HG03442 (cell line): ENCODE data around the gene NCR2.

ENCODE experiments used
- ATAC-seq: cut with Tn5 transposase; IDR thresholded peaks from one replicate; pipeline ENCODE4 v1.9.1; 2021; ENCODE audit warnings: mild to moderate bottlenecking, moderate library complexity; ENCODE audit not compliant: unreplicated experiment

Gene NCR2

GRCh38 chr6:41356825-41357224, 21.4 kb downstream of the NCR2 start:
- no peak for ATAC-seq

DNA sequence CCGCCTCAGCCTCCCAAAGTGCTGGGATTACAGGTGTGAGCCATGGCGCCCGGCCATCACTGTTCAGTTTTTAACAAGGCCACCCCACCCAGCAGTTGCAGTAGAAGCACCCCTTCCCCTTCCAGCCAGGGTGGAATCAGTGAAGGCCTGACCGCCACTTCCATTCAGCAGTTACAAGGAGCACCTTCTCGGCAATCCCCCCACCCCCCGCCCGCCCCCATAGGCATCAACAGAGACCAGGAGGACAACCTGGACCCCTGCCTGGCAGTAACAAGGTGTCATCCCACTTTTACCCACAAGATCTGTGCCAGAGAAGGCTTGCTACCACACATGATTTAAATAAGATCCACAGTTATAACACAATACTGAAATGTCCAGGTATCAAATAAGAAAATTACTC, 23.1 kb downstream of the NCR2 start:
- ATAC-seq: no peak

GRCh38 chr6:41359617-41360313, 24.4 kb downstream of the NCR2 start:
- ATAC-seq: no peak

- ATAC-seq: no peak
Observed at GRCh38 chr6:41360314-41360685, 24.9 kb downstream of the NCR2 start.

- no peak for ATAC-seq
Observed at GRCh38 chr6:41366150-41366549, 30.7 kb downstream of the NCR2 start.

- no peak for ATAC-seq
Observed at GRCh38 chr6:41367061-41367460, 31.7 kb downstream of the NCR2 start.

GRCh38 chr6:41367700-41368099, 32.3 kb downstream of the NCR2 start:
- no peak for ATAC-seq

- ATAC-seq: no peak
Observed at GRCh38 chr6:41370488-41371111, 35.2 kb downstream of the NCR2 start.

GRCh38 chr6:41371461-41371991, 36.1 kb downstream of the NCR2 start:
- ATAC-seq: no peak

GRCh38 chr6:41371992-41372831, 36.8 kb downstream of the NCR2 start:
- no peak for ATAC-seq

DNA sequence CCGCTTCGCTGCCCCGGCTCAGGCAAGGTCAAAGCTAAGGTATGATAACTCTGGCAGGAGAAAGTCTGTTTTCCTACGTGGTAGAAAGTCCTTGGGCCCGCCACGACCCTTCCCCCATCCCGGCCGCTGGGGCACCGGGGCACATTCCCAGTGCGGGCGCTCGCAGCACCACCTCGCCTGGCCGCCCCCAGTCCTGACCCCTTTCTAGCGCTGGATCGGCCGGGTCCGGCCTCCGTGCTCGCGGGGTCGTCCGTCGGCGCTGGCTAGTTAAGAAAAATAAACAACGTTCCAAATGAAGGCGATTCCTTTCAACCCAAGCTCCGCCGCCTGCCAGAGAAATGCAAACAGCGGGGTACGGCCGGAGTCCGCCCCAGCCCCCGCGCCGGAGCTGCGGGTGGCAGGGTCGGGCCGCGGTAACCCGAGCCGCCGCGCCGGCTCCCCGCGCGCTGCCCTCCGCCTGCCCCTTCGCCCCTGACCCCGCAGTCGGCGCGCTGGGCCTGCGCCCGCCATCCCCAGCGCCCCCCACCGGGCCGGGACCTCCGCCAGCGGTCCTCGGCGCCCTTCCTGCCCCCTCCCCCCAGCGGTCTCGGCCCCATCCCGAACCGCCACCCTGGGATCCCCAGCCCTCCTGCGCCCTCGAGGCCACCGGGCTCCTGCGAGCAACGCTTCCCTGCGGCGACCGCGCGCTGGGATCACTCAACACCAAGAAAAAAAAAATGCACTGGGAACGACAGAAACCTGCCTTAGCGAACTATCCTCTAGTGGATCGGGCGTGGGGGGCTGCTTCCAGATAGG, 37.6 kb downstream of the NCR2 start:
- ATAC-seq: no peak

GRCh38 chr6:41373627-41373918, 38.2 kb downstream of the NCR2 start:
- no peak for ATAC-seq

- no peak for ATAC-seq
Observed at GRCh38 chr6:41373919-41374617, 38.7 kb downstream of the NCR2 start.

GRCh38 chr6:41374618-41375590, 39.5 kb downstream of the NCR2 start:
- no peak for ATAC-seq

DNA sequence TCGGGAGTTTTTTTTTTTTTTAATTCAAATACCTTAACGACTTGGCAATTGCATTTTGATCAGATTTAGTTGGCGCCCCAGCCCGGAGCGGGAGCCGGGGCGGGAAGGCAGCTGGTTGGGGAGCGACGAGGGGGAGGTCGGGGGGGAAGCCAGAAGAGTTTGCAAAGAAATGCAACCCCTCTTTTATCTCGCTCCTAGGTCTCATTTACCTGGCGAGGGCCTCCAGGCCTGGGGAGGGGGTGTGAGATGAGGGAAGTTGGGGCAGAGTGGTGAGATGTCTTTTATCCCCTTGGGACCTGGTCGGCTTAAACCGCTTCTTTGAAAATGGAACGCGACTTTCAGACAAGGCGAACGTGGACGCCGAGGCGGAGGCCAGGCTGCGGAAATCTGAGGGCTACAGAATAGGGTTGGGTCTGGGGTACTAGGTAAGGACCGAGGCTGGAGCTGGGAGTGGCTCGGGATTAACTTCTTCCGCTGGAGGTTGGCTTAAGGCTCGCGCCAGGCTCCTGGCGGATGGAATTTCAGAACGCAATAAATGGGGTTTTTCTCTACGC, 40.3 kb downstream of the NCR2 start:
- no peak for ATAC-seq

DNA sequence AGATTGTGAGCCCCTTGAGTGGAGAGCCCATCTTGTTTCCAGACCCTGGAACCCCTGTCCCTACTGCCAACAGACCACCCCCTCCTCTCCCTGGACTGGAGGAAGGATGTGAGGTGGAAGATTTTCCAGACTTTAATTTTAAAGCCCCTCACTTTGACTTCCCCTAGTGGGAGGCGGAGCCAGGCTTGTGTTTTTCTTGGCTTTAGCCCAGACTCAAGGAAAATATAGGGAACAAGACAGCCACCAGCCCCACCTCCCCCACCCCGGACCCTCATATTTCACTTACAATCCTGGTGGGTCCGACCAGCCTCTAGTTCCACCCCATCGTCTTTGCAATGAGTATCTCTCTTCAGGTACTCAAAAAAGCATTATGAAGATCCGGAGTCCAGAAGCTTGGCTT, 40.8 kb downstream of the NCR2 start:
- no peak for ATAC-seq

GRCh38 chr6:41377071-41377470, 41.7 kb downstream of the NCR2 start:
- no peak for ATAC-seq

DNA sequence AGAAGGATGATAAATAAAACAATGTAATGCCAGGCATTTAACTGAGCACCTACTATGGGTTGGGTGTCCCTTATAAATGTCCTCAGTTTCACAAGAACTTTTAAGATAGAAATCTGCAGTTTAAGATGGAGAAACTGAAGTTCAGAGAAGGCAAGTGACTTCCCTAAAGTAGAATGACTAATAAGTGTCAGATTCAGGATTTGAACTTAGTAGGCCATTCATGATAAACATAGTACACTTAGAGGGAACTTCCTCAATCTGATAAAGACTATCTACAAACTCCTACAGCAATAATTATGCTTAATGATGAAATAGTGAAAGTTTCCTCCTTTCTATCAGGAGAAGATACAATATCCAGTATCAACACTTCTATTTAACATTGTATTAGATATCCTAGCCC, 43.9 kb downstream of the NCR2 start:
- no peak for ATAC-seq

DNA sequence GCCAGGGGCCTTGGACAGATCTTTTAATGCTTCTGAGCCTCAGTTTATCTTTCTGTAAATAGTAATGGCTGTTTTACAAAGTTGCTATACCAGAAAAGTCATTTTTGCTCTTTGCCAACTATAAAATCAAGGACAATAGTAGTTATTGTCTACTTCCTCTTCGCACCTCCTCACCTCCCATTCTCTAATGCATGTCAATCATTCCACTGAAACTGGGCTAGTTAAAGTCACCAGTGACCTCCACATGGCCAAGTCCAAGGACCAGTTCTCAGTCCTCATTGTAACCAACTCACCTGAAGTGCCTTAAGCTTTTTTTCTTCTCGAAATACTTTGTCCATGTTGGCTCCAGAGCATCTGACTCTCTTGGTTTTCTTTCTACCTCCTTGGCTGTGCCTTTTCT, 51.2 kb downstream of the NCR2 start:
- ATAC-seq: no peak
